Thyroid gland (tissue), 4 donors: Measurements from ENCODE around the gene CHRDL2.

ENCODE experiments used
- POLR2A ChIP-seq, 2 donors: fragments of 450-650 bp; IDR thresholded peaks; one replicate each; pipeline ENCODE4 v1.6.1; 2017; ENCODE audit warnings: antibody characterized with exemption in 2 of 2, mild to moderate bottlenecking in 2 of 2, moderate library complexity in 1 of 2
- TF ChIP-seq, protein P1 (sequence below), 6 experiments: fragments of 200-600 bp in 3 of 6; fragments of 450-650 bp in 3 of 6; sonication (generic) in 3 of 6; IDR thresholded peaks; one replicate each; pipeline ENCODE4 v1.5.1; 2016 to 2019; ENCODE audit warnings: antibody characterized with exemption in 6 of 6, mild to moderate bottlenecking in 2 of 6, inconsistent platforms in 1 of 6, moderate library complexity in 1 of 6

DNA sequence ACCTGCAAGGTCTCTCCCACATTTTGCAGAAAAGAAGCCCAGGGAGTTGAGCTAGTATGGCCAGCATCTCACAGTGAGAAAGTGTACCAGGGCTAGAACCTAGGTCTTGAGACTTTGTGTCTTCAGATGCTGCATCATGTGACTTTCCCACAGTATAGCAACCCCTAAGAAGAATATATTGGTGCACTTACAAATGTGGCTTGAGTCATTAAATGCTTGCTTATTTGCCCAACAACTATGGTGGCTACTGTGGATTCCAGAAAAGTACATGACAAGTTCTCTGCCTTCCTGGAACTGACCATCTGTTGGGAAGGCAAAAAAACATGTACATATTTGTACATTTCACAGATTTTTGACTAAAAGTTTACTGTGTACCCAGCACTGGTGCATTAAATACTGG, 83.8 kb downstream of the CHRDL2 start:
- TF ChIP-seq, protein P1, sequence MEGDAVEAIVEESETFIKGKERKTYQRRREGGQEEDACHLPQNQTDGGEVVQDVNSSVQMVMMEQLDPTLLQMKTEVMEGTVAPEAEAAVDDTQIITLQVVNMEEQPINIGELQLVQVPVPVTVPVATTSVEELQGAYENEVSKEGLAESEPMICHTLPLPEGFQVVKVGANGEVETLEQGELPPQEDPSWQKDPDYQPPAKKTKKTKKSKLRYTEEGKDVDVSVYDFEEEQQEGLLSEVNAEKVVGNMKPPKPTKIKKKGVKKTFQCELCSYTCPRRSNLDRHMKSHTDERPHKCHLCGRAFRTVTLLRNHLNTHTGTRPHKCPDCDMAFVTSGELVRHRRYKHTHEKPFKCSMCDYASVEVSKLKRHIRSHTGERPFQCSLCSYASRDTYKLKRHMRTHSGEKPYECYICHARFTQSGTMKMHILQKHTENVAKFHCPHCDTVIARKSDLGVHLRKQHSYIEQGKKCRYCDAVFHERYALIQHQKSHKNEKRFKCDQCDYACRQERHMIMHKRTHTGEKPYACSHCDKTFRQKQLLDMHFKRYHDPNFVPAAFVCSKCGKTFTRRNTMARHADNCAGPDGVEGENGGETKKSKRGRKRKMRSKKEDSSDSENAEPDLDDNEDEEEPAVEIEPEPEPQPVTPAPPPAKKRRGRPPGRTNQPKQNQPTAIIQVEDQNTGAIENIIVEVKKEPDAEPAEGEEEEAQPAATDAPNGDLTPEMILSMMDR (IDR thresholded peaks at IDR 0.05): no peak
- no peak for TF ChIP-seq POLR2A (IDR thresholded peaks at IDR 0.05)
